ENCODE data around the gene NHEJ1. TPM values are rescaled to one million over a fixed set of nuclear protein-coding genes. Genes with fewer than 3 reads are reported as not detected.

The NHEJ1 gene
- total RNA-seq, 1 donor = 23.8 TPM

DNA sequence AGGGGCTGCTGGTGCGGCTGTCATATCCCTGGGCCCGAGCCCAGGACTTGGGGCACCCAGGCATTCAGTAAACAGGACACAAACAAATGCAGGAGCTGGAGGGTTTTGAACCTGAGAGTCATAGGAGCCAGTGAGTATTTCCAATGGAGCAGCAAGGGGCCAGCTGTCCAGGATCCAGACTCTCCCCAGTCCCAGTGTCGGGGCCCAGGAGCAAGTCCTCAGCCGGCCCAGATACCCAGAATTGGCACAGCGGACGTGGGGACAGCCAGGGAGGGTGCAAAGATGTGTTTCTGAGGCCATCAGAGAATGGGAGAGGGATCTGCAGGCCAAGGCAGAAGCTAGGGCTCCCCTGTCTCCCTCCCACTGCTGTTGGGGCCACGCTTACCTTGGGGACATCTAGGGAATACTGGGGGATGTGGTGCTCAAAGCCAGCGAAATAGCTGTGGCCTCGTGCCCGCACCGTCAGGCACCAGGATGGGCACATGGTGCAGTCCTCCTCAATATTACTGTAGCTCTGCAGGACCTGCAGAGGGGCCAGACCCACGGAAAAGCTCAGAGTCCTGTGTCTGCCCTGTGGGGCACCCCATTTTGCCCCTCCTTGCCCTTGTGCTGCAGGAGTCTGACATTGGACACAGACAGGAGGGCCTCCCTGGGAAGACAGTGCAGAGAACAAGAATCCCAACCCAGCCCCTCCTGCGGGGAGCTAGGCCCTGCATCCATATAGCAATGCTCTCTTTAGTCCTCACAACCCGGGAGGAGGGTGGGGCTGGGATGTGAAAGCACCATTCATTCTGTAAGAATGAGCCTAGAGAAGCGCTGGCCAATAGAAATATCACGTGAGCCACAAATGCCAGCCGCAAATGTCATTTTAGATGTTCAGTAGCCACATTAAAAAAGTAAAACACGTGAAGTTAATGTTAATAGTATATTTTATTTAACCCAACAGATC, 134.7 kb downstream of the NHEJ1 start:
- H3K4me3 ChIP-seq (ENCODE audit: low read depth, low read length) = no peak overlapping the region
- no peak for TF ChIP-seq CTCF (IDR thresholded peaks at IDR 0.05; ENCODE audit: insufficient read depth, low read length)
- DNase-seq (ENCODE audit: low read depth) = no peak

Small RNA genes within 50 kb of the gene (small RNA-seq; reads per million reads assigned to genes)
- gene MIR3131 = not detected
- gene RN7SL764P = not detected

Other genes starting within 250 kb of the NHEJ1 start
- not detected in 2 replicates for gene CDK5R2, start 201.1 kb downstream of the NHEJ1 start, total RNA-seq (ENCODE audit: low replicate concordance)
- gene FEV, start 175.6 kb downstream of the NHEJ1 start, total RNA-seq (ENCODE audit: low replicate concordance) = not detected in 2 replicates
- not detected in 2 replicates for gene CRYBA2, start 167.4 kb downstream of the NHEJ1 start, total RNA-seq (ENCODE audit: low replicate concordance)
- not detected in 2 replicates for gene CFAP65, start 119.3 kb downstream of the NHEJ1 start, total RNA-seq (ENCODE audit: low replicate concordance)
- gene IHH, start 99.9 kb downstream of the NHEJ1 start, total RNA-seq (ENCODE audit: low replicate concordance) = 0.09 TPM in 1 of 2 replicates, not detected in the other
- gene SLC23A3, start 9.2 kb upstream of the NHEJ1 start, total RNA-seq (ENCODE audit: low replicate concordance) = 1.6 and 3.1 TPM in 2 replicates
- 25.7 and 41.9 TPM in 2 replicates for gene CNPPD1, start 16.1 kb upstream of the NHEJ1 start, total RNA-seq (ENCODE audit: low replicate concordance)
- gene RETREG2, start 17.5 kb upstream of the NHEJ1 start, total RNA-seq (ENCODE audit: low replicate concordance) = 68.1 and 76.0 TPM in 2 replicates
- 27.2 and 39.2 TPM in 2 replicates for gene ZFAND2B, start 46.0 kb upstream of the NHEJ1 start, total RNA-seq (ENCODE audit: low replicate concordance)
- gene ABCB6, start 58.1 kb upstream of the NHEJ1 start, total RNA-seq (ENCODE audit: low replicate concordance) = 10.1 and 27.3 TPM in 2 replicates
- gene ATG9A, start 68.8 kb upstream of the NHEJ1 start, total RNA-seq (ENCODE audit: low replicate concordance) = 45.1 and 56.9 TPM in 2 replicates
- 23.7 and 64.5 TPM in 2 replicates for gene ANKZF1, start 69.0 kb upstream of the NHEJ1 start, total RNA-seq (ENCODE audit: low replicate concordance)
- 10.5 and 15.9 TPM in 2 replicates for gene GLB1L, start 84.6 kb upstream of the NHEJ1 start, total RNA-seq (ENCODE audit: low replicate concordance)
- gene STK16, start 84.7 kb upstream of the NHEJ1 start, total RNA-seq (ENCODE audit: low replicate concordance) = 16.7 and 40.2 TPM in 2 replicates
- gene TUBA4B, start 92.4 kb upstream of the NHEJ1 start, total RNA-seq (ENCODE audit: low replicate concordance) = not detected in 2 replicates
- gene TUBA4A, start 93.1 kb upstream of the NHEJ1 start, total RNA-seq (ENCODE audit: low replicate concordance) = 9.7 and 25.6 TPM in 2 replicates
- gene DNAJB2, start 118.6 kb upstream of the NHEJ1 start, total RNA-seq (ENCODE audit: low replicate concordance) = 28.0 and 41.7 TPM in 2 replicates
- gene PTPRN, start 148.6 kb upstream of the NHEJ1 start, total RNA-seq (ENCODE audit: low replicate concordance) = 0.36 and 1.8 TPM in 2 replicates
- not detected in 2 replicates for gene RESP18, start 171.9 kb upstream of the NHEJ1 start, total RNA-seq (ENCODE audit: low replicate concordance)
- 33.2 and 55.0 TPM in 2 replicates for gene DNPEP, start 227.1 kb upstream of the NHEJ1 start, total RNA-seq (ENCODE audit: low replicate concordance)